Fibroblast of lung (primary cell): ENCODE results near the gene FLRT3. TPM values are rescaled to one million over a fixed set of nuclear protein-coding genes. Genes with fewer than 3 reads are reported as not detected.

Experiments
- DNase-seq, 2 donors: peaks; one replicate each; pipeline versions ENCODE4 v3.0.0 to v3.0.0-alpha.2; 2010; ENCODE audit warnings: low read depth in 2 of 2
- H2AFZ ChIP-seq: 2 replicates; pipeline ENCODE4 v1.5.1; 2012; ENCODE audit warnings: low read length, control low read depth, inconsistent platforms
- H3K27ac ChIP-seq: 2 replicates; pipeline ENCODE4 v1.5.1; 2011; ENCODE audit warnings: low read length, control low read depth; ENCODE audit not compliant: insufficient read depth
- H3K27me3 ChIP-seq: 2 replicates; pipeline ENCODE4 v1.5.1; 2011; ENCODE audit warnings: mild to moderate bottlenecking, low read length; ENCODE audit not compliant: control insufficient read depth, insufficient read depth
- H3K36me3 ChIP-seq: 2 replicates; pipeline ENCODE4 v1.5.1; 2011; ENCODE audit warnings: low read length; ENCODE audit not compliant: control insufficient read depth, insufficient read depth
- H3K4me1 ChIP-seq: 2 replicates; pipeline ENCODE4 v1.5.1; 2011; ENCODE audit warnings: low read length; ENCODE audit not compliant: control insufficient read depth, insufficient read depth; ENCODE audit errors: extremely low read depth
- H3K4me2 ChIP-seq: 2 replicates; pipeline ENCODE4 v1.5.1; 2011; ENCODE audit warnings: low read length, control low read depth; ENCODE audit not compliant: insufficient read depth; ENCODE audit errors: extremely low read depth
- H3K4me3 ChIP-seq, 4 experiments: fragments of 200-600 bp in 1 of 4; sonication (generic) in 1 of 4; replicated peaks in 1 of 4; 2 replicates each; pipeline ENCODE4 v1.5.1; 2011 to 2016; ENCODE audit warnings: low read length in 4 of 4, low read depth in 3 of 4, mild to moderate bottlenecking in 3 of 4, control low read depth in 2 of 4, inconsistent platforms in 1 of 4, mixed read lengths in 1 of 4; ENCODE audit not compliant: insufficient read depth in 1 of 4; ENCODE audit errors: control extremely low read depth in 1 of 4
- H3K79me2 ChIP-seq: 2 replicates; pipeline ENCODE4 v1.5.1; 2012; ENCODE audit warnings: mild to moderate bottlenecking, low read length, inconsistent platforms; ENCODE audit not compliant: control insufficient read depth, insufficient read depth
- H3K9ac ChIP-seq: 2 replicates; pipeline ENCODE4 v1.5.1; 2011; ENCODE audit warnings: mild to moderate bottlenecking, low read length, control low read depth; ENCODE audit not compliant: insufficient read depth
- H3K9me3 ChIP-seq: 2 replicates; pipeline ENCODE4 v1.5.1; 2012; ENCODE audit warnings: low read depth, low read length; ENCODE audit not compliant: control insufficient read depth, insufficient read depth
- H4K20me1 ChIP-seq: 2 replicates; pipeline ENCODE4 v1.5.1; 2011; ENCODE audit warnings: low read length; ENCODE audit not compliant: control insufficient read depth, insufficient read depth; ENCODE audit errors: extremely low read depth
- EZH2 ChIP-seq: IDR thresholded peaks from 2 replicates; pipeline ENCODE4 v1.5.1; 2012; ENCODE audit warnings: low read length, control low read depth, mild to moderate bottlenecking; ENCODE audit errors: missing control alignments
- polyA plus RNA-seq, 2 donors: library from polyadenylated mRNA; depleted of rRNA in 1 of 2; stranded (reverse) in 1 of 2; unstranded in 1 of 2; fragments of >200 nt; gene quantifications; 2 replicates each; pipeline ENCODE4 v1.2.1, GENCODE V29; 2011 to 2012; ENCODE audit warnings: missing spikeins in 1 of 2
- total RNA-seq: library from RNA; depleted of rRNA; stranded (reverse); fragments of >200 nt; gene quantifications from 2 replicates; pipeline ENCODE4 v1.2.1, GENCODE V29; 2014
- TF ChIP-seq, protein P1 (sequence below), 2 donors: IDR thresholded peaks in 1 of 2; conservative IDR thresholded peaks in 1 of 2; 1 replicate in 1 of 2; 2 replicates in 1 of 2; pipeline ENCODE4 v1.5.1; 2011 to 2012; ENCODE audit warnings: low read length in 2 of 2, control low read depth in 1 of 2, inconsistent platforms in 1 of 2, low read depth in 1 of 2, mild to moderate bottlenecking in 1 of 2

FLRT3 gene
- total and polyA plus RNA-seq, 2 donors (not counting 1 experiment from before 2014, with no cell fraction given), result 2.9 to 7.6 TPM

DNA sequence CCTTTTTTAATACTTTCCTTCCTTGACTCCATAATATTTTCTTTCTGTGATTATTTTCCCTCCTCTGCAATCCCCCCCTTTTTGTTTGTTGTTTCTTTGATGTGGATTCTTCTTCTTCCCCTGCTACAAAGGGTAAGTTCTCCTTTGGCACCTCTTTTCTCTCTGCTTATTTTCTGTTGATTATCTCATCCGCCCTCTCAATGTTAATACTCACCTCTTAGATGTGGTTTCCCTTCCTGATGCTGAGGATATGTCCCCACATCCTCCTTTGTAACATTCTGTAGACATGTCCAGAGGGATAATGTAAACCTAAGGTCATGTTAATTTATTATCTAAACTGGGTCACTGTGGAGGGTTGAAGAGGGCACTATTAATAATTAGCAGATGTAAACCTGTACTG lies 17.7 kb downstream of the FLRT3 start:
- Histone ChIP-seq H3K27ac (no peak overlapping the region), H3K27me3 (no peaks in the 10 kb centered on the region), H3K9ac (no peak overlapping the region), H3K9me3 (no peaks in the 10 kb centered on the region), H3K36me3 (no peaks in the 10 kb centered on the region), H3K4me1 (no peaks in the 10 kb centered on the region), H3K79me2 (no peaks in the 10 kb centered on the region), H4K20me1 (no peaks in the 10 kb centered on the region), H2AFZ (no peak overlapping the region), H3K4me3 (no peak overlapping the region), H3K4me2 (no peak overlapping the region)
- no peak for DNase-seq
- TF ChIP-seq, protein P1, sequence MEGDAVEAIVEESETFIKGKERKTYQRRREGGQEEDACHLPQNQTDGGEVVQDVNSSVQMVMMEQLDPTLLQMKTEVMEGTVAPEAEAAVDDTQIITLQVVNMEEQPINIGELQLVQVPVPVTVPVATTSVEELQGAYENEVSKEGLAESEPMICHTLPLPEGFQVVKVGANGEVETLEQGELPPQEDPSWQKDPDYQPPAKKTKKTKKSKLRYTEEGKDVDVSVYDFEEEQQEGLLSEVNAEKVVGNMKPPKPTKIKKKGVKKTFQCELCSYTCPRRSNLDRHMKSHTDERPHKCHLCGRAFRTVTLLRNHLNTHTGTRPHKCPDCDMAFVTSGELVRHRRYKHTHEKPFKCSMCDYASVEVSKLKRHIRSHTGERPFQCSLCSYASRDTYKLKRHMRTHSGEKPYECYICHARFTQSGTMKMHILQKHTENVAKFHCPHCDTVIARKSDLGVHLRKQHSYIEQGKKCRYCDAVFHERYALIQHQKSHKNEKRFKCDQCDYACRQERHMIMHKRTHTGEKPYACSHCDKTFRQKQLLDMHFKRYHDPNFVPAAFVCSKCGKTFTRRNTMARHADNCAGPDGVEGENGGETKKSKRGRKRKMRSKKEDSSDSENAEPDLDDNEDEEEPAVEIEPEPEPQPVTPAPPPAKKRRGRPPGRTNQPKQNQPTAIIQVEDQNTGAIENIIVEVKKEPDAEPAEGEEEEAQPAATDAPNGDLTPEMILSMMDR (conservative IDR thresholded peaks at IDR 0.05 in 1 of 2, IDR thresholded peaks at IDR 0.05 in 1 of 2; ENCODE audit: low read depth in 1 of 2, low read length in 2 of 2), result no peak
- TF ChIP-seq EZH2, result no peak

DNA sequence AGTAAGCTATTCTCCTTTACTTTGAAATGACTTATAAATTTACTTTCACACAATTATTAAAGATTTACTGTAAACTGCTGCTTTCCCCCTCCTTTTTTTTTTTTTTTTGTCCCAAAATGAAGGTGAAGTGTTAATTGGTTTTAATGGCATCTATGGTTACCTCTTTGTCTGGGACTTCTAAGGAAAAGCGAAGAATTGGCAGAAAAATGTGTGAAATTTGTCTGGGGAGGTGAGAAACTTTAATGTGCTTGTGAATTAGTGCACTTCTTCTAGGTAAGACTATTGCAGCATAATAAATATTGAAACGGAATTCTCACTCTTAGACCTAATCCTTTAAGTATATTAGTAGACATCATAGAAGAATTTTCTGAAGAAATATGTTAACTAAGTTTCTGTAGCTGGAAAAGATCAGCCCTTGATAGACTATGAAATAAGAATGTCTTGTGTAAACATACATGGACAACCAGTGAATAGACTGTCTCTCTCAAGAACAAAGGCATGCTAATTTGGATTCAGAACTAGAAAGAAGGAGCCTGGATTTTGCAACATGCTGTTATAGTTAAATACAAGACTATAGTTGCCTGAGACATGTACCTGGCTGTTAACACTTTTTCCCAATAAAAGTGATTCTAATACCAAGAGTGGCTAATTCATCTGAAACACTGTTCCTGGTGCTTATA lies 23.9 kb downstream of the FLRT3 start:
- no peak overlapping the region for H3K9ac ChIP-seq
- no peak overlapping the region for H3K4me3 ChIP-seq
- DNase-seq, result no peak
- no peaks in the 10 kb centered on the region for H3K36me3 ChIP-seq
- H2AFZ ChIP-seq, result no peak overlapping the region
- no peaks in the 10 kb centered on the region for H3K4me1 ChIP-seq
- H3K27ac ChIP-seq, result no peak overlapping the region
- TF ChIP-seq, protein P1 (conservative IDR thresholded peaks at IDR 0.05 in 1 of 2, IDR thresholded peaks at IDR 0.05 in 1 of 2; ENCODE audit: low read depth in 1 of 2, low read length in 2 of 2), result no peak
- TF ChIP-seq EZH2, result no peak
- no peaks in the 10 kb centered on the region for H3K79me2 ChIP-seq
- no peaks in the 10 kb centered on the region for H4K20me1 ChIP-seq
- H3K4me2 ChIP-seq, result no peak overlapping the region
- no peaks in the 10 kb centered on the region for H3K27me3 ChIP-seq
- H3K9me3 ChIP-seq, result no peaks in the 10 kb centered on the region

DNA sequence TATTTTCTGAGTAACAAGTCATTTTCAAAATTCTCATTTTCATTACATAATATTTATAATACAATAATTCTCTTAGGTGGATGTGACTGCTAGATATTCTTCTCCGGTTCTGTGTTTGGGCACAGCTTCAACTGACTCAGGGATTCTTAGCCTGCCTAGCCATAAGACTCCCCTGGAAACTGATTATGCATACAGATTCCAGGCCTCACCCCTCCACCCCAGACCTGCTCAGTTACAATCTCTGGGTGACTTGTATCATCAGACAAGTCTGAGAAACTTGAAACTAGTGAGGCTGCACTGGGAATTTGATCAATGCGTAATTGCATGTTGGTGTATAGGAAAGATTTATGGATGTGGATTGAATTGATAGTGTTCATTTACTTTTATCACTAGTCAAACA lies 25.4 kb downstream of the FLRT3 start:
- Histone ChIP-seq H2AFZ (no peak overlapping the region), H3K36me3 (no peaks in the 10 kb centered on the region), H4K20me1 (no peaks in the 10 kb centered on the region), H3K9ac (no peak overlapping the region), H3K27ac (no peak overlapping the region), H3K27me3 (no peaks in the 10 kb centered on the region), H3K79me2 (no peaks in the 10 kb centered on the region), H3K4me3 (no peak overlapping the region), H3K4me1 (no peaks in the 10 kb centered on the region), H3K9me3 (no peaks in the 10 kb centered on the region), H3K4me2 (no peak overlapping the region)
- TF ChIP-seq, protein P1 (conservative IDR thresholded peaks at IDR 0.05 in 1 of 2, IDR thresholded peaks at IDR 0.05 in 1 of 2; ENCODE audit: low read depth in 1 of 2, low read length in 2 of 2), result no peak
- TF ChIP-seq EZH2, result no peak
- no peak for DNase-seq
